Fibroblast of skin of scalp (primary cell): ENCODE measurements around the gene CAPN12.

Source experiments
- DNase-seq: peaks from one replicate; pipeline ENCODE4 v3.0.0-alpha.2; 2013

The CAPN12 gene

DNA sequence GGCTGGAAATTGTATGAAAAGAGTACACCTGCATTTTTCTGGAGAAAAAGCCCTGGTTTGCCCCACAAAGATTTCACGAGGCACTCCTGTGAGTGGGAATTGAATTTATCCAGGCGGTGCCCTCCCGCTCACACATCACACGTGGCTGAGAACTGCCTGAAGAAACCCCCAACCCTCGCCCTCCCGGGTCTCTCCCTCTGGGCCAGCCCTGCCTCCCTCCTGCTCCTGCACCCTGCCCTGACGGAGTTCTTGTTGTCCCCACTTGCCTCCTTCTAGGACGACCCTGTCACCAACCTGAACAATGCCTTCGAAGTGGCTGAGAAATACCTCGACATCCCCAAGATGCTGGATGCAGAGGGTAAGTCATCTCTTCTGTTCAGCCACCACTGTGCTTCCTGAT lies 35.2 kb downstream of the CAPN12 start:
- no peak for DNase-seq

DNA sequence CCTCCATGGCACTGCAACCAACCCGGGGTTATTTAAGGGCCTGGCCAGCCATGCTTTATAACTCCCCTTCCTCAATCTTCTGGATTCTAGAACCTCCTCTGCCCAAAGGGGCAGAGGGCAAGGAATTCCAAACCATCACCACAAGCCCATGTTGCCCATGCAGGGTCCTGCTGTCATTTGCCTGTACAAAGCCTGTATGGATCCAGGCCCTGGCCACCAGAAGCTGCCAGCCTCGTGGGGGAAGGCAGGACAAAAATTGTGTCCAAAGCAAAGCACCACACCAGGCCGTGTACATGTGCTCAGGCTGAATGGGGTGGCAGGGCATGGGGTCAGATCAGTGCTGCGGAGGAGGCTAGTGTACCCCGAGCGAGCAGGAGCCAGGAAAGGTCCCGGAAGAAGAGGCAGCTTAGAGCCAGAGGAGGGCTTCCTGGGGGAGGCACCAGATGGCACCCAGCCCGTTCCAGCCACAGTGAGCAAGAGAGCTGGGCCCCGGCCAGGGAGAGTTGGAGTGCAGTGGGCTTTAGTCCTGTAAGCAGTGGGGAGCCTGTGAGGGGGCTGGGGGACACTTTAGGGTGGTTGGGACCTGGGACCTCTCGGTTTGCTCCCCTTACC lies 35.8 kb downstream of the CAPN12 start:
- no peak for DNase-seq

DNA sequence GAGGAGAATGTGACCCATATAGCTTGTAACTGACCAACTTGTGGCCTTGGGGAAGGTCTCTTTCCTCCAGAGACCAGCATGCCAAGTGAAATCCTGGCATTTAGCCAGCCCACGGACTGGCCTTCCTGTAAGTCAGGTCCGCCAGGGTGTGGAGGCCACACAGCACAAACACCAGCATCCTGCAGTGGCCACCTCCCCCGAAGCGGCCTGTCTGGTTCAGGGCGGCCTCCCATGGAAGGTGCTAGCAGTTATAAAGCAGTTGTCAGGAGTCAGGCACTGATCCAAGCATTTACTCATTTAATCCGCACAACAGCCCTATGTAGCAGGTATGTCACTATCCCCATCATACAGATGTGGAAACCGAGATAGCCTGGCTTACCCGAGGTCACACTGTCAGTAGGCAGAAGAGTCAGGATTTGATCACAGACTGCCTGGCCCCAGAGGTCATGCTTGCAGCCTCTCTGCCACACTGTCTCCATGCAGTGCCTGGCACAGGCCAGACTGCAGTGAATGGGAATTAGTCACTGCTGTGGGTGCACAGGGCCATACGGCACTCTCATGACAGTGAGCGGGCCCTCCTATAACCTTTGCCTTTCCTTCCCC lies 36.7 kb downstream of the CAPN12 start:
- no peak for DNase-seq

DNA sequence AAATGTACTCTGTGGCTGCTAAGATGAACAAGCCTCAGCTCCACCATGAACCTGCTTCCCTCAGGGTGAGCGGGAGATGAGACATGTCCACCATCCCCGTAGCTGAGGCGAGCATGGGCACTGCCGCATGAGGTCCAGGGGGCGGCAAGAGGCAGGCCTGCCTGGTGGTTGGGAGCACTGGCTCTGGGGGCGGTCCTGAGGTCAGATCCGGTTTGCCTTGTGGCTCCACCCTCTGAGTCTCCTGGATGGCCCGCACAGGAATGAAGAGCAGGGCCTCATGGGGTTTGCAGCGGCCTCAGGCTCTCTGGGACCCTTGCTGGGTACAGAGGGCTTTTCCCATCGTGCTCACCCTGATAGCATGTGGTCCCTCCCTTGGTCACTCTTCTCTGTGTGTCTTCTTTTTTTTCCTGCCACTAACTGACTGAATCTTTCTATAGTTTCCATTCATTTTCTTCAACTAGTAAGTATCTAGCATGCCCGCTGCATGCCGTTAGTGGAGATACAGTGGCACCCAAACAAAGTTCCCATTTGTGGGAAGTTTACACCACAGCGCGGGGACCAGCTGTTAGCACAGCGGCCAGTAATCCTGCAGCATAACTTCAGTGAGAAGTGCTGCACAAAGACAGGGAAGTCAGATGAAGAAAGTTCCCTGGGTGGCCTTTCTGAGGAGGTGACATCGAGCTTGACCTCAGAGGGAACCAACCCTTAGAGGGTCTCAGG lies 37.3 kb downstream of the CAPN12 start:
- DNase-seq: no peak

DNA sequence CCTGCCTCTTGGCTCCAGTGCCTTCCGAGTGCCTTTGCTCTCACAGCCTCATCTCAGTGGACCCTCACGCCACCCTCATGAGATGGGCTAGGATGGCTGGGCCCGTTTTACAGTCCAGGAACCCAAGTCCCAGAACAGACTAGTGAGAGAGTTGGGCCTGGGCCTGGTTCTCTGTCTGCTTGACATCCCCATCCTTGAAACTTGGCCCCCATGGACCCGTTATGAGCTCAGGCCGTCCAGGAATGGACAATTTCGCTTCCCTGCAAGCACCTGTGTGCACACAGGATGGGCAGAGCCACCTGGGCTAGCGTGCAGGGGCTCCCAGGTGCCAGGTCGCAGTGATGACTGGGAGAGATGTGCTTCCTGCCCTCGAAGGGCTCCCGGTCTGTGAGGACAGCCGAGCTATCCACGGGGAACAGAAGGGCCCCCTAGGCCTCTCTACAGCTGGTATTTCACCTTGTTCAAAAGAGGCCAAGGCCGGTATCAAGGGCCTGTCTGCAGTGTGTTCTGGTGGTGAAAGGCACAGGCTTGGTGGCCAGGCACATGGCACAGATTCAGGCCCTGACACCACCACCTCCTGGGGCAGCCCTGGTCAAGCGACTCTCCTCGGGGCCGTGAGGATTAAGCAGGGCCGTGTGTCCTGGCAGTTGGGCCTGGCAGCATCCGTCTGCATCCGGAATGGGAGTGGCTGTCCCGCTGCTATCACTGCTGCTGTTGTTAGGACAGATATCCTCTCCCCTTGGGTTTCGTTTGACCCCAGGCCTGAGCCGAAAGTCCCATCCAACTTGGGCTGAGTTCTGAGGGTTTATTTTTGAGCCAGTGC lies 38.9 kb downstream of the CAPN12 start:
- DNase-seq: no peak

DNA sequence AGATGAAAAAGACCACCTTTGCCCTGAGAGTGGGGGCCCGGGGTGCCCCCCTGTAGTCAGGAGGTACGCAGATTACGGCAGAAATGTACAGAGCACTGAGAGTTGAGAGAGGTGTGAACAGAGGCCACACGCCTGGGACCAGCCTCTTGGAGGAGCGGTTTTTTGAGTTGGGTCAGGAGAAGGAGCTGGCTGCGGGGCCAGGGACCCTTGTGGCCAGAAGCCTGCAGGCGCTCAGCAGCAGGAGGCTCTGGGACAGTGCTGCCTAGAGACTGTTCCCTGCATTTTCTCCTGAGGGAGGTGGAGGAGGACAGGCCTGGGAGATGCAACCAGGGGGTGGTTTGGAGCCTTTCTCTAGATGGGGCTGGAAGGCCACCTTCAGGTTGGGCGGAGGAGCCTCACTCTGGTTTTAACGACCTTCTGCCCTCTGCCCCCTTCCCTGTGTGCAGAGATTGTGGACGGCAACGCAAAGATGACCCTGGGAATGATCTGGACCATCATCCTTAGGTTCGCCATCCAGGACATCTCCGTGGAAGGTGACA lies 39.7 kb downstream of the CAPN12 start:
- DNase-seq: no peak

DNA sequence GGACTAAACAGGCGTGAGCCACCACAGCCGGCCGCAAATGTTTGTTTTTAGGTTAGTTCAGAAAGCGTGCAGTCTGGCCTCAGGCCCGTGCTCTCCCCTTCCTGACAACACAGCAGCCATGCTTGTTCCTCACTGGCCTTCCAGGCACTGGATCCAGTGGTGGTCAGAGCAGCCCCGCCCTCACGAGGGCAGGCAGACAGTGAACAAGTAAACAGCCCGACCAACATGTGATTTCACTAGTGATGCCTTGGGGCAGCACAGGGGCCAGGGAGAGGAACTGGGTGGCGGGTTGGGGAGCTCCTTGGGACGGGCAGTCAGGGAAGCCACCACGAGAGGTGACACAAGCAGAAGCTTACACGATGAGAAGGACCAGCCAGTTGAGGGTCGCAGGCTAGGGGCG lies 40.8 kb downstream of the CAPN12 start:
- DNase-seq: no peak

DNA sequence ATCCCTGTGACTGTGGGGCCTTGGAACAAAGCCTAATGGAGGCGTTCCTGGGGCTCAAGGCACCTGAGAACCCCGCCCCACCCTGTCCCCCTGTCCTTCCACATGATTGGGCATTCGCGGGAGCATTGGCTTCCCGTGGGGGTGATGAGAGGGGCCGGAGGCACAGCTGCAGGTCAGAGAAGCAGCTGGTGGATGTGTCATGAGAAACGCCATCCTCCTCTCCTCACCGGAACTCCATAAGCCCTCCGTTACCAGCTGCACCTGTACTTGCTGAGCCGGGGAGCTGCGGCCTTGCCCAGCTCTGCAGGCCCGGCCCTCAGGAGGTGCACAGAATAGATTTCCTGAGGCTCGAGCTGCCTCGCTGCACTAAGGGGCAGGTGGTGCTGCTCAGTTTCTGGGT lies 42.0 kb downstream of the CAPN12 start:
- no peak for DNase-seq

DNA sequence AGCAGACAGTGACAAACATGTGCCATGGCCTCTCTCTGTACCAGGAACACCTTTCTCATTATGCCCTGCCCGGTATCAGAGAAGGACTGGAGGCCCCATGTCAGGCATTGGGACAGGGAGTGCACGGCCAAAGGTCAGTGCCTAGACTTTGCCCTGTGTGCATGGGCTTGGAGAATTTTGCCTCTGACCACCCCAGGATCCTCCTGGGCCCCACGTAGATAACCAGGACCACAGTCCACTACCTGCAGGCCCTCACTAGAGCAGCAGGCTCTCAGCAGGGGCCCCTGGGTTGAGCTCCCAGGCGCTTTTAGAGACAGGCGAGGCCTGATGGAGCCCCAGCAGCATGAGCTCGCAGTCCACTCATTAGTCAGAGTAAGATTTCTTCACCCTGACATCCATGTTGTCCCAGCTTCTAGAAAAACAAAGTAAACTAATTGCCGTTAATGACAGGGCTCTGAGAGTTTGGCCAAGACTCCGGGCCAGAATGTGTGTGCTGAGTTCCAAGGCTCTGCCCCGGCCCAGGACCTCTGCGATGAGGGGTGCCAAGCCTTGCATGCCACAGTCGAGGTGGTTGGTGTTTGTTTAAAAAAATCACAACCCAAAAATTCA lies 42.7 kb downstream of the CAPN12 start:
- no peak for DNase-seq

DNA sequence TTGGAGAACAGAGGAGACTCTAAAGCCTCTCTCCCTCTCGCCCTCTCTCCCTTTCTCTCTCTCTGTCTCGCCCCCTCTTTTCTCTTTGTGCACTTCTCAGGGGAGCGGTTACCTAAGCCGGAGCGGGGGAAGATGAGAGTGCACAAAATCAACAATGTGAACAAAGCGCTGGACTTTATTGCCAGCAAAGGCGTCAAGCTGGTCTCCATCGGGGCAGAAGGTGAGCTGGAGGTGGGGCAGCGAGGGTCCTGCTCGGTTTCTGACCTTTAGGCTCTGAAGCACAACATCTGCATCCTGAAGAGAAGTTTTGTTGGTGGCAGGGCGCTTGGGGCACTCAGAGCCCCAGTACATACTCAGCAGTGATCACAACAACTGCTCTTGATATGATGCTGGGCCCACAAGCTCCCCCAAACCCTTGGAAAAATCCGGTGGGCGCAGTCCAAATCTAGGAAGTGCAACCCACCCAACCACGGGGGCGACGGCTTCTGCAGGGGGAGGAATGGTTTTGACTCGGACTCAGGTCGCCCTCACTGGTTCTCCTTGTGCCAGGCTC lies 43.3 kb downstream of the CAPN12 start:
- no peak for DNase-seq

DNA sequence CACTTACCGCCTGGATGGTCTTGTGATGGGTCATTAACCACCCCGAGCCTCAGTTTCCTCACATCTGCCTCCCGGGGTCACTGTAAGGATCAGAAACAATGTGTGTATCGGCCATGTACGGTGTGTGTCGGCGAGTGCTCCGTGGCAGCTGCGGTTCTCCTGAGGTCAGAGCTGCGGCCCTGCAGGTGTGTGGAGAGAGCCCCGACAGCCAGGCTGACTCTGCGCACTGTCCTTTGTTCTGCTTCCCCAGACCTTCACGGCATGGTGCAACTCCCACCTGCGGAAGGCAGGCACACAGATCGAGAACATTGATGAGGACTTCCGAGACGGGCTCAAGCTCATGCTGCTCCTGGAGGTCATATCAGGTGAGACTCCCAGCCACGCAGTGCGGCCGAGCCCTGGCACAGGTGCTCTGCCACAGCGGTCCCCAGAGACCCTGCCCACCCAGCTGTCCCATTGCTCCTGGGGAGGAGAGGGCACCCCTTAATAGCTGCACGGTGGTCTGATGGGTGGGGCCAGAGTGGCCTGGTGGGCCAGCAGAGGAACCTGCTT lies 43.8 kb downstream of the CAPN12 start:
- no peak for DNase-seq

DNA sequence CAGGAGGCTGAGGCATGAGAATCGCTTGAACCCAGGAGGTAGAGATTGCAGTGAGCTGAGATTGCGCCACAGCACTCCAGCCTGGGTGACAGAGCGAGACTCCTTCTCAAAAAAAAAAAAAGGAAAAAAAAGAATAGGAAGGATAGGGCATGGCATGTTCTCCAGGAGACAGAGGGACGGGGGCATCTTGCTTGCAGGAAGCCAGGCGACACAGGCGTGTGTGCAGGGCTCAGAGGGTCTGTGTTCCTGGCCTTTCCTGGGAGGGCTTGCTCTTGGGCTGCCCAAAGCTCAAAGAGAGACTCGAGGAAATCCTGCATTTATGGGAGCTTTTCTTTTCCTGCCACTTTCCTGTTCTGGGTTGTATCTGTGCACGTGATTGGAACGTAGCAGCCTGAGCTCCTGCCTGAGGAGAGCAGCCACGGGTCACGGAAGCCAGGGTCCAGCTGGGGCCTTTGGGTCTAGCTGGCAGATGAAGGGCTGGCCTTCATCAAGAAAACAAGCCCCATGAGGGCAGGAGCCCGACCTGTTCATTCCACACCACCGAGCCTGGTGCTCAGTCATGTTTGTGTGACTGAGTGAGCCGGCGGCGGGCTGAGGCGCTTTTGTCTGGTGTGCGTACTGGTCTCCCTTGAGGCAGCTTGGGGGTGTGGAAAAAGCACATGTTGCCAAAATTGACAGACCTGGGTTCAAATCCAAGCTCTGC lies 44.5 kb downstream of the CAPN12 start:
- DNase-seq: no peak

DNA sequence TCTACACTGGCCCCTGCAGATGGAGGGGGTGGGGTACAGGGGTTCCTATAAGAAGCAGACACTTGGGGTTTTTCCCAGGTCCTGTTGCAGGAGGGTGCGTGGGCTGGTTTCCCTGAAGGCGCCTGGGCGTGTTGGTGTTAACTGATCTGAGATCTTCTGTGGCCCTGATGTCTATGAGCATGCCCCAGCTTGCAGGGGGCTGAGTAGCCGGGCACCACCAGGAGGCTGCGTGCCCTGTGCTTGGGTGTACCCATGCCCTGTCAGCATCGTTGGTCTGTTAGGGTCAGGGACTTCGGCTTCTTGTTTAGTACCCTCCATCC lies 45.3 kb downstream of the CAPN12 start:
- no peak for DNase-seq

DNA sequence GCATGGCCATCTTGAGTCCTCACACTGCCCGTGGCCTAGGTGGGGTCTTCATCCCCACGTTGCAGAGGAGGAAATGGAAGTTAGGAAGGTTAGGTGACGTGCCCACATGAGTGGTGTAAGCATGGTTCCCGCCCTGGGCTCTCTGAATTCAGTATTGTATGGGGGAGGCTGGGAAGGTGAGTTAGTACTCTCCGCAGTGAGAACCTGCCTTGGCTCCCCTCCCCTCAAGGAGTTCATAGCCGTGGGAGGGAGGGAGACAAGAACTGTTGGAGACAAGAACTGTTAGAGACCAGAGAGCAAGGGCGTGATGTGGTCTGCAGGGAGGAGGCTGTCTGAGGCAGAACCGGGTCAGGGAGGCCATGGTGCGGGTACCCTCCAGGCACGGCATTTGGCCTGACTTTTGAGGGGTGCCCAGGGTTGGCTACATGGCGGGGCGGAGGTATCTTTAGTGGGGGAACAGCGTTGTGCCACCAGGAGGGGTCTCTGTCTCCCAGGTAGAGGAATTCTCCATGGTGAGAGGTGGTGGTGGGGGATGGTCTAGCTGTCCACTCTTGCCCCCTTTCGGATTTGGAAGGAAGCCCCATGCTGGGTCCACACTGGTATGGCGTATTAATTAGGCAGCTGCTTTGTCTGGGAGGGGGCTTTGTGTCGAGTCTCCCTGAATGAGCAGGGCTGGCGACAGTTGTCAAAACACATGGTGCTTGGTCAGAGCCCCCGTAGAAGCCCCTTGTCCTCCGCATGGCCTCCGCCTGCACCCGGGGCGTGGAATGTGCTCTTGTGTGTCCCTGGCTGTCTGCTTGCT lies 45.8 kb downstream of the CAPN12 start:
- no peak for DNase-seq

DNA sequence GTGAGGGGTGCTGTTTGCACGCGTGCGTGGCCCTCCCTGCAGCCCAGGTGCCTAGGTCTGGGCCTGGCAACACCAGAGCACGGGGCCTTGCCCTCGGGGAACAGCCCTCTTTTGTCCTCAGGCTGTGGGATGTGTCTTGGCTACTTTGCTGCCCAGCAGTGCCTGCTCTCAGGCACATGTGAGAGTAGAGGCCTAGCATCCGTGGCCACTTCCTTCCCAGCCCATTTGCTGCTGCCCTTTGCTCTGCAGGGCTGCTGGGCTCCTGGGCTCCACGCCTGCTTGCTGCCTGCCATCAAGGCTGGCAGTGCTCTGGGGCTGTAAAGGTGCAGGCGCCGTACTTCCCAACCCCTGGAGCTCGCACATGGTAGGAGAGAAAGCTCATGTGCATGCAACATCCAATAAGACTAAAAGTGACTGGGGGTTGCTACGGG lies 46.6 kb downstream of the CAPN12 start:
- no peak for DNase-seq

DNA sequence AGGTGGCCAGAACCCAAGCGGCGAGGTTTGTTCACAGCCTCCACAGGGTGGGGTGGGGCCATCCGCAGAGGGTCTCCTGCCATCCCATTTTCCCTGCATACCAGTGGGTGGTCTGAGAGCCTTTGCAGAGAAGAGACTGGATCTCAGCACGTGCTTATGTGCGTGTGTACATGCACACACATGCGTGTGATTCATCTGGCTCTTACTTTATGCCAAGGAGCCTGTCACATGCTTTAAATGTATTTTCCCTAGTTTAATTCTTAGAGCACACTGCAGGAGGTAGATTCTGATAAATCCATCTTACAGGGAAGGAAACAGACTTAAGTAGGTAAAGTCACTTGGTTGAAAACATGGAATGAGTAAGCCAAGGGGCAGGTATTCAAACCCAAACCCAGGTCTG lies 47.1 kb downstream of the CAPN12 start:
- no peak for DNase-seq

DNA sequence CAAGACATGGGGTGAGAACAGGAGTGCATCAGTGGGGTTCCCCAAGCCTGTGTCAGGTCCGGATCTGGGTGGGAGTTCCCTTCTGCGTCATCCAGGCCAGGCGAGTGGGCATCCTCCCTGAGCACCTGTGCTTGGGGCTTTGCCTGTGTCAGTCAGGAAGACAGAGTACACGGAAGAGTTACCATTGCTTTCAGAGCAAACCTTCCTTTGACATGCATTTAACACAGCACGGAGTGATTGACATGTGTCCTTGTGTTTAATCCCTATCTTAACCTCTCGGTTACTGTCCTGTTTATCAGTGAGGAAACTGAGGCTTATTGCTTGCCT lies 47.6 kb downstream of the CAPN12 start:
- no peak for DNase-seq

DNA sequence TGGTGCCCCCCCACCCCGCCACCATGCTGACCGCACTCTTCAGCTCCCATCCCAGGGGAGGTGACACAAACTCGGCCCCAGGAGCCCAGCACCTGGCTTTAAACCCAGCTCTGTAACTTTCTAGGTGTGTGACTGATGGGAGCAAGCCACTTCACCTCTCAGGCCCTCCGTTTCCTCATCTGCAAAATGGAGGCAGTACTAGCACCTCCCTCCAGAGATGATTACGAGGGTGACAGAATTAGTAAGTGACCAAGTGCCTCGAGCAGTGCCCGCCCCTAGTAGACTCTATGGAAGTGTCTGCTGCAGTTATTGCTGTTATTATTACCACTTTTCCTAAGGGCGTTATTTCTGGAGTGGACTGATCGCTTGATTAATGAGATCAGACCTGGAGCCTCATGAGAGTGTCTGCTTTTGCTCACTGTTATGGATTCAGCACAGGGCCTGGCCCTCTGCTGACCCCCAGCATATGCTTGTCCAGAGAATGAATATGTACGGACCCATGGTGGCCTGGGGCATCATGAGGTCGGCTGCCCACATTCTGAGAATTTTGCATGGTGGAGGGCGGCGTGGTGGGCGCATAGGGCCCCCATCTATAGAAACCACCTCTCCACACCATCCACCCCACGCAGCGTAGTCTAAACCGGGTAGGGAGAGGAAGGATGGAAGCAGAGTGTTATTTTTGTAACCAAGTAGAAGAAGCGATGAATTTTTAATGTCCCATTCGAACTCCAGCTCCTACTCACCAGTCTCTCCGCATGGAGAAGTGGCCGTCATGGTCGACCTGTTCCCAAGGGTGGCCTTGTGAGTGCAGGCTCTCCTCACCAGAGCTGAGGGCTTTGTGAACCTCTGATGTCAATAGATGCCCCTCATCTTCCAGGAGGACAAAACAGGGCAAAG lies 48.2 kb downstream of the CAPN12 start:
- no peak for DNase-seq

DNA sequence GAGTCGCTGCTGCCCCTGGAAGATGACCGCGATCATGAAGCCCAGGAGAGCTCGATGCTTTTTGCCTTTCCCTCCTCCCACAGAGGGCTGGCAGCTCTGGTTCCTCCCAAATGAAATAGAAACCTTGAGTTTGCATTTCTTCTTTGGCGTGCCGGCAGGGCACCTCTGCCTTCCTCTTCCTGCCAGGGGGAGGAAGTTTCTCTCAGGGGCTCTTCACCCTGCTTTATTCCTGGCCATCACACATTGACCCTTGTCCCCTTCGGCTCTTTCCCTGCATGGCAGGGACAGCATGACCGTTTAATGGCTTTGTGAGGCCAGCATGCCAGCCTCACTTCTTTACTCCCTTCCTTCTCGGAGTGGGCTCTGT lies 49.0 kb downstream of the CAPN12 start:
- no peak for DNase-seq
